ENCODE results near the gene FIBCD1.

FIBCD1 gene

GRCh38 chr9:130894546-130894945, 44.5 kb downstream of the FIBCD1 start:
- DNase-seq (ENCODE audit: low spot score), result no peak

- DNase-seq (ENCODE audit: low spot score), result no peak
Measured at GRCh38 chr9:130893341-130894101, 45.5 kb downstream of the FIBCD1 start.

- DNase-seq (ENCODE audit: low spot score), result no peak
Measured at GRCh38 chr9:130892477-130893304, 46.4 kb downstream of the FIBCD1 start.

- DNase-seq (ENCODE audit: low spot score), result no peak
Measured at GRCh38 chr9:130891688-130892476, 47.2 kb downstream of the FIBCD1 start.

GRCh38 chr9:130890870-130891687, 48.0 kb downstream of the FIBCD1 start:
- DNase-seq (ENCODE audit: low spot score), result no peak

- no peak for DNase-seq (ENCODE audit: low spot score)
Measured at GRCh38 chr9:130890124-130890523, 48.9 kb downstream of the FIBCD1 start.

GRCh38 chr9:130888146-130888885, 50.7 kb downstream of the FIBCD1 start:
- DNase-seq (ENCODE audit: low spot score), result no peak

GRCh38 chr9:130887494-130888144, 51.4 kb downstream of the FIBCD1 start:
- DNase-seq (ENCODE audit: low spot score), result no peak

GRCh38 chr9:130886981-130887380, 52.1 kb downstream of the FIBCD1 start:
- no peak for DNase-seq (ENCODE audit: low spot score)

- no peak for DNase-seq (ENCODE audit: low spot score)
Measured at GRCh38 chr9:130885484-130886375, 53.3 kb downstream of the FIBCD1 start.

- no peak for DNase-seq (ENCODE audit: low spot score)
Measured at GRCh38 chr9:130884542-130885483, 54.2 kb downstream of the FIBCD1 start.

GRCh38 chr9:130884111-130884531, 54.9 kb downstream of the FIBCD1 start:
- DNase-seq (ENCODE audit: low spot score), result no peak

GRCh38 chr9:130883479-130883878, 55.6 kb downstream of the FIBCD1 start:
- DNase-seq (ENCODE audit: low spot score), result no peak

GRCh38 chr9:130882696-130883225, 56.3 kb downstream of the FIBCD1 start:
- DNase-seq (ENCODE audit: low spot score), result no peak

- DNase-seq (ENCODE audit: low spot score), result no peak
Measured at GRCh38 chr9:130881516-130881915, 57.5 kb downstream of the FIBCD1 start.

- no peak for DNase-seq (ENCODE audit: low spot score)
Measured at GRCh38 chr9:130880599-130881220, 58.3 kb downstream of the FIBCD1 start.

- no peak for DNase-seq (ENCODE audit: low spot score)
Measured at GRCh38 chr9:130879863-130880411, 59.1 kb downstream of the FIBCD1 start.
